CD1c-positive myeloid dendritic cell (primary cell): Measurements from ENCODE around the gene HS3ST5.
"Not testable (repeated sequence)": the region's sequence is repeated elsewhere in the genome, so short reads cannot be mapped to it uniquely, and the experiment has no call there.

Experiments used
- DNase-seq: peaks from one replicate; pipeline ENCODE4 v3.0.0-alpha.2; 2016; ENCODE audit errors: extremely low spot score

HS3ST5 gene

DNA sequence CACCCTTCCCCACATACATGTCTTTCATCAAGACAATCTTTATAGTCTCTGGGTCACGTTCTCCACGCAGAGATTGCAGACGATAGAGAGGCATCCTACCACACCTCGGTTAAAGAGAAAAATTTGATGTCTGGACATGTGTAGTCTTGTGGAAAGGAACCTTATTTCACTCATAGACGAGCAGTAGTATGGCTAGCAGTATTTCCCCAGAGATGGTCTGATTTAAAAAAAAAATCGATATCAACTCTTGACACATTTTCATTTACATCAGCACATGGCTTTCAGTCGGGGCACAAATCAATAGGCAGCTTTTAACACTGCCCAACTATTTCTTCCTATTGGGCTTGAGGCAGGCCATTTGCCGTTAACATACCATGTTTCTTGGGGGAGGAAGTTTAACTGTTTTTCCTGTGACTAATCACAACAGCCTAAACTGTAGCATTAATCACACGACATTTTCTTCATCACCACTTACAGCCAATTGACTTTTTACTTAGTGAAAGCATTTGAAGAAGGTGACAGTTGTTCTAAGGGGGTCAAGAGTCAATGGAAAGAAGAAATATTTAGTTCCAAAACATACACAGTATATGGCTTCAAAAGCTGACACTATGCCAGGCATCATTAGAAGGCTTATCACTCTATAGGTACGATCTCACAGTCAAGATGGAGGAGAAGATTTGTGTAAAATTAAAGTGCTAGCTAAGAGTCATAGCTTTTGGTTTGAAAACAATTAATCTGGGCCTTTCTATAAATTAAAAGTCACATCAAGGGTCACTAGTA lies 242.4 kb downstream of the HS3ST5 start:
- no peak for DNase-seq

- peak; percentile 61 for DNase-seq
Observed at GRCh38 chr6:114096561-114097172, 246.2 kb downstream of the HS3ST5 start.

DNA sequence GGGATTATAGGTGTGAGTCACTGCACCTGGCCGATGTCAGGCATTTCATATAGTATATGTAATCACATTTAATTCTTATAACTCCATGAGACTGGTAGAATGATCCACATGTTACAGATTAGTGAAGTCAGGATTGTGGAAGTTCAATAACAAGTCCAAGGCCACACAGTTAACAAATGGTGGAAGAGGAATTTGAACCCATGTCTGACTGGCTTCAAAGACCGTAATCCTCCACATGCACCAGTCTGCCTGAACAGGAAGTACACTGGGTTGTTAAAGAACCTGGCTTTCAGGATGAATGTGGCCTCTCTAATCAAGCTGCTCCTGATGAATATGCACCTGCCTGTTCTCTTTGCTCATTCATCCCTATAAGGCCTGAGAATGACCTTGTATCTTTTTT lies 249.9 kb downstream of the HS3ST5 start:
- no peak for DNase-seq

GRCh38 chr6:114090626-114091025 lies 252.2 kb downstream of the HS3ST5 start:
- DNase-seq: no peak

- DNase-seq: no peak
Observed at GRCh38 chr6:114087496-114087895, 255.3 kb downstream of the HS3ST5 start.

GRCh38 chr6:114085211-114085610 lies 257.6 kb downstream of the HS3ST5 start:
- DNase-seq: no peak

GRCh38 chr6:114084327-114084890 lies 258.4 kb downstream of the HS3ST5 start:
- no peak for DNase-seq

- no peak for DNase-seq
Observed at GRCh38 chr6:114083251-114083650, 259.6 kb downstream of the HS3ST5 start.

DNA sequence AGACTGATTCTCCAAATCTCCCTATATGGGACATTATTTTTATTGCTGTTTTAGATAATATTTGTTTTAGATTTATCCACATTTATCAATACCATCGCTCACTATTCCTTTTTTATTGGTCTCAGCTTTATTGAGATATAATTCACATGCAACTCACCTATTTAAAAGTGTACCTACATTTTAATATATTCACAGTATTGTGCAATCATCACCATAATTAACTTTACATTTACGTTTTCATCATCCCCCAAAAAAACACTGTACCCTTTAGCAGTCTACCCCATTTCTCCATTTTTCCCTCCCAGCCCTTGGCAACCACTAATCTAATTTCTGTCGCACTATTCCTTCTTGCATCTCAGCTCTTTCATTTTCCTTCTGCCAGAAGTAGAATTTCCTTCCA lies 261.1 kb downstream of the HS3ST5 start:
- no peak for DNase-seq

DNA sequence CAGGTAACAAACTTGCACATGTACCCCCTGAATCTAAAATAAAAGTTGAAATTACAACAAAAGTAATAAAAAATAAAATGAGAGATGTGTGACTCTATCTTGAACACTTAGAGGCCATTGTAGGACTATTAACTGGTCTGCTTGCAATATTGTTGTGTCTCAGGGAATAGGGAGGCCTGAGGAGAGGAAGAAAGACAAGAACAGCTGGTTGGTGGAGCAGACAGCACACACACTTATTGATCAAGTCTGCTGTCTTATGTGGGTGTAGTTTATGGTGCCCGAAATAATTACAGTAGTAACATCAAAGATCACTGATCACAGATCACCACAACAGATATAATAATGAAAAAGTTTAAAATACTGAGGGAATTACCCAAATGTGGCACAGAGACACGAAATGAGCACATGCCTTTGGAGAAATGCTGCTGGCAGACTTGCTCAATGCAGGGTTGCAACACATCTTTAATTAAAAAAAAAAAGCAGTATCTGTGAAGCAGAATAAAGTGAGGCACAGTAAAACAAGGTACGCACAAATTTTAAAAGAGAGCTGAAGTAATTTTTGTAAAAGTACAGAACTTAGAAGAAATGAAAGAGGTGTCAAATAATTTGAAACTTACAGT lies 261.8 kb downstream of the HS3ST5 start:
- DNase-seq: no peak

DNA sequence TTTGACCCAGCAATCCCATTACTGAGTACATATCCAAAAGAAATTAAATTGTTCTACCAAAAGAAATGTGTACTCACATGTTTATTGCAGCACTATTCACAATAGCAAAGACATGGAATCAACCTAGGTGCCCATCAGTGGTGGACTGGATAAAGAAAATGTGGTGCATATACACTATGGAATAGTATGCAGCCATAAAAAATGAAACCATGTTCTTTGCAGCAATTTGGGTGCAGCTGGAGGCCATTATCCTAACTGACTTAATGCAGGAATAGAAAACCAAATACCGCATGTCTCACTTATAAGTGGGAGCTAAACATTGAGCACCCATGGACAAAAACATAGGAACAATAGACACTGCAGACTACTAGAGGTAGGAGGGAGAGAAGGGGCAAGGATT lies 262.4 kb downstream of the HS3ST5 start:
- DNase-seq: not testable (repeated sequence)

- no peak for DNase-seq
Observed at GRCh38 chr6:114075777-114076176, 267.0 kb downstream of the HS3ST5 start.

GRCh38 chr6:114075300-114075699 lies 267.5 kb downstream of the HS3ST5 start:
- no peak for DNase-seq

DNA sequence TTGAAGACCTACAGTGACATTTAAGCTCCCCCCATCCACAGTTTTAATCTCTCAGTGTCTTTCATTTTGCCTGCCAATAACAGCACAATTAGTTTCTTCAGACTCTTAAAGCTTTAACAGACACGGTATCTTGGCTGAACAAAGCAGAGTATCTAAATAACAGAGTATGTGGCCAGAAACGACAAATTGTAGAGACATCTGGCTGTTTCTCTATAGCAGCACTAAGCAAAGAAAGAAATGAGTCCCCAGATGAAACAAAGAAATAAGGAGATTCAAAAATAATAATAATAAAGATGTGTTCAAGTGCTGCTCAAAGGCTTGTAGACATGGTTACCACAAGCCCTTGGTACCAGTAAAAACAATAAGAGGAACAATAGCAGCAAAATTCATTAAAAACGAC lies 274.1 kb downstream of the HS3ST5 start:
- DNase-seq: no peak

- DNase-seq: no peak
Observed at GRCh38 chr6:114068116-114068515, 274.7 kb downstream of the HS3ST5 start.

GRCh38 chr6:114064862-114065261 lies 278.0 kb downstream of the HS3ST5 start:
- no peak for DNase-seq

GRCh38 chr6:114063956-114064355 lies 278.9 kb downstream of the HS3ST5 start:
- no peak for DNase-seq

GRCh38 chr6:114062199-114062598 lies 280.6 kb downstream of the HS3ST5 start:
- DNase-seq: no peak

DNA sequence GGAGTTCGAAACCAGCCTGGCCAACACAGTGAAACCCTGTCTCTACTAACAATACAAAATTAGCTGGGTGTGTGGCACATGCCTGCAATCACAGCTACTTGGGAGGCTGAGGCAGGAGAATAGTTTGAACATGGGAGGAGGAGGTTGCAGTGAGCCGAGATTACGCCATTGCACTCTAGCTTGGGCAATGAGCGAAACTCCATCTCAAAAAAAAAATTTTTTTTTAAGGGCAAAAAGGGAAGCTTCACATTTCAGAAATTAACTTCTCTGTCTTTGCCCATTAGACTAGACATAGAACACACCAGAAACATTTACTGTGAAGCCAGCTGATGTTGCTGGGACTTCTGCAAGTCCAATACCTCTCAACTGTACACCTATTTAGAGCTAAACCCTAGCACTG lies 281.1 kb downstream of the HS3ST5 start:
- no peak for DNase-seq

DNA sequence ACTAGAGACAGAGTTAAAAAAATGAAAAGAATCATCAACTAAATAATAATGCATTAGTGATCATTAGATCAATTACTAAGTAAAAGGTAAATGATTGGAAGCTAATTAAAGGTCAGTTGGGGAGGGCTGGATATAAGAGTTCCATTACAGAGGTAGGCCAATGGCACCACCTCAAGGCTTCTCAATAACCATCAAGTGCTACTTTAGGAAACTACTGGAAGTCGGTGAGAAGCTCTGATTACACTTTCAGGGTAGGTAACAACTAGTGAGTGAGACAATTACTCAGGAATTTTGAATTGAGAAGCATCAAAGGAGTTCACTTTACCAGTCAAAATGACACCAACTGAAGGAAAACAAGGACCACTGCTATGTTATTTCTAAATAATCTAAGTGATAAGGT lies 281.7 kb downstream of the HS3ST5 start:
- DNase-seq: no peak

DNA sequence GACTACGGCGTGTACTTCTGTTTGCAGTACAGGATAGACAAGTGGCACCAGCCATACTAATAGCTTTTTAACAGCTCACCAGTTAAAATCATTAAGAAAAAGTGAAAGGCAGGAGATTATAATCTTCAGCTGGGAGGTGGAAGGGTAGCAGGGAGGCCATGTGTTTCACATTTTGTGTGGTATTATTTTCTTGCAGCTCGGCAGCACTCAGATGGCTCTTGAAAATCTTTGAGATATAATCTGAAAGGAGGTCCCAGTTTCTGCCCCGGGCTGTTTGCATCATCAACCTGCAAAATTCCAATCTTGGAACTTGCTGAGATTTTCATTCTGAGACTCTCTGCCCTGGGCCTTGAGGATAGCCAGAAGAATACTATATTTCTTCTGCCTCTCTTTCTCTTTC lies 284.4 kb downstream of the HS3ST5 start:
- no peak for DNase-seq

DNA sequence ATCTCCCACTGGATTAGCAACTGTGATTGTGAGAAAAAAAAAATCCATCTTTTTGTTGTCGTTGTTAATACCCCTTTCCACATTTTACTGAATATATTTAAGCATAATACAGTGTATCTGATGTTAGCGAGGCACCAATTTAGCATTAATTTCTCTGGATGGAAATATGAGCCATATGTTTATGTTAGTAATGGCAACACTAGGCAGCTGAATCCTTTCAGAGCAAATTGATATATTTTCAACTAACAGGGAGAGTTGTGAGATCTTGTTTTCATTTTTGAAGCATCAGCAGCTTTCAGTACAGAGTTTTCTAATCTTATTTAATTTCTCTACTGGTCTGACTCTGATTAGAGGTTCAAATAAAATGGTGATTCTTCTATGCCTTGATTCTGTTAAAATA lies 287.1 kb downstream of the HS3ST5 start:
- DNase-seq: no peak

DNA sequence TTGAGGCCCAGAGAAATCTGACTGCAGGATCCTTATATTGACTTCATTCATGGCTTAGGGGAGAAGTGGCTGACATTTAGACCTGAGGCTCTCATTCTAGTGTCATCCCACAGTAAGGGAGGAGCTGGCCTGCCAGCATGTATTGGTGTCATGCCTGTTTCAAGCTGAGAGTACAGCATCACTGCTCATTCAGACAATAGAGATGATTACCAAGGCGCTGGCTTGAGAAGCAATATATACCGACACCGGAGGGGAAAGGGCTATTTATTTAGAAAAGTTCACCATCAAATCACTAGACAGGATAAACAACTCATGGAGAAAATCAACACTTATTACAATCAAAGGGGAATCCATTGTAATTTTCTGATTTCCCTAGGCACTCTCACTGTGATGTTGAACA lies 287.5 kb downstream of the HS3ST5 start:
- no peak for DNase-seq
